ENCODE results near the gene CTAG1B. TPM values are rescaled to one million over a fixed set of nuclear protein-coding genes. Genes with fewer than 3 reads are reported as not detected.

Gene CTAG1B
- total RNA-seq, 2 experiments from 2014 or later, result not detected

DNA sequence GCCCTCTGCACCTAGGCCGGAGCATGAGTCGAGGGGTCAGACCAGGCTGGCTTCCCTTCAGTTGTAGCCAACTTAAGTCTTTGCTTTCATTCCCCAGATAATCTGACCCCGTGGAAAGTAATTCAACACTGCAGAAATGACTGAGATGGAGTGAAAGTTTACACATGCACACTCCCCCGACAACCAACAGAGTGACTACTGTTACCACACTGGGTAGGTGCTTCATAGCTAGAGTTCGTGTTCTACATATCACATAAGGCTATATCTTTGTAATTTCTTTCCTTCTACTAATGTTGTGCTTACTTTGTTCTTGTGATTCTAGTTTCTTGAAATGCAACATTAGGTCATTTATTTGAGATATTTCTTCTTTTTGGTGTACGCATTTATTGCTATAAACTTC, 41.5 kb upstream of the CTAG1B start:
- H3K79me2 ChIP-seq (ENCODE audit: insufficient read depth, low read depth, low read length), result no peaks in the 10 kb centered on the region
- POLR2A ChIA-PET, result no interaction called here
- no peak overlapping the region for H2AFZ ChIP-seq (ENCODE audit: low read length)
- CTCF ChIA-PET (ENCODE audit: unreplicated experiment), result no interaction called here
- H3K4me1 ChIP-seq (ENCODE audit: insufficient read depth, low read length, poor library complexity, severe bottlenecking), result peaks cover 11% of the 10 kb centered on the region
- no TSS peak for BruUV-seq (replicated peaks)
- H3K9me2 ChIP-seq (ENCODE audit: insufficient read depth, low read length), result no peaks in the 10 kb centered on the region
- DNase-seq (ENCODE audit: low spot score), result no peak
- no peaks in the 10 kb centered on the region for H4K20me1 ChIP-seq (ENCODE audit: insufficient read depth, low read length)
- intact Hi-C loops (cut with micrococcal nuclease; ENCODE audit: unreplicated experiment), result no loop called here
- H3K4me3 ChIP-seq (ENCODE audit: low read depth, low read length, poor library complexity, severe bottlenecking), result no peak overlapping the region
- no peak overlapping the region for H3K27ac ChIP-seq (ENCODE audit: low read depth, low read length, poor library complexity, severe bottlenecking)
- H3K9me3 ChIP-seq (ENCODE audit: low read length), result no peaks in the 10 kb centered on the region
- no peaks in the 10 kb centered on the region; the same call in 1 of the 2 replicates for H3K36me3 ChIP-seq (ENCODE audit: insufficient read depth, low read length)
- no peak for TF ChIP-seq EZH2phosphoT487 (IDR thresholded peaks at IDR 0.05; ENCODE audit: borderline replicate concordance, low read depth, low read length)
- TF ChIP-seq, protein P1, sequence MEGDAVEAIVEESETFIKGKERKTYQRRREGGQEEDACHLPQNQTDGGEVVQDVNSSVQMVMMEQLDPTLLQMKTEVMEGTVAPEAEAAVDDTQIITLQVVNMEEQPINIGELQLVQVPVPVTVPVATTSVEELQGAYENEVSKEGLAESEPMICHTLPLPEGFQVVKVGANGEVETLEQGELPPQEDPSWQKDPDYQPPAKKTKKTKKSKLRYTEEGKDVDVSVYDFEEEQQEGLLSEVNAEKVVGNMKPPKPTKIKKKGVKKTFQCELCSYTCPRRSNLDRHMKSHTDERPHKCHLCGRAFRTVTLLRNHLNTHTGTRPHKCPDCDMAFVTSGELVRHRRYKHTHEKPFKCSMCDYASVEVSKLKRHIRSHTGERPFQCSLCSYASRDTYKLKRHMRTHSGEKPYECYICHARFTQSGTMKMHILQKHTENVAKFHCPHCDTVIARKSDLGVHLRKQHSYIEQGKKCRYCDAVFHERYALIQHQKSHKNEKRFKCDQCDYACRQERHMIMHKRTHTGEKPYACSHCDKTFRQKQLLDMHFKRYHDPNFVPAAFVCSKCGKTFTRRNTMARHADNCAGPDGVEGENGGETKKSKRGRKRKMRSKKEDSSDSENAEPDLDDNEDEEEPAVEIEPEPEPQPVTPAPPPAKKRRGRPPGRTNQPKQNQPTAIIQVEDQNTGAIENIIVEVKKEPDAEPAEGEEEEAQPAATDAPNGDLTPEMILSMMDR (conservative IDR thresholded peaks at IDR 0.05; ENCODE audit: low read length), result no peak
- H3K4me2 ChIP-seq (ENCODE audit: low read length), result no peak overlapping the region

DNA sequence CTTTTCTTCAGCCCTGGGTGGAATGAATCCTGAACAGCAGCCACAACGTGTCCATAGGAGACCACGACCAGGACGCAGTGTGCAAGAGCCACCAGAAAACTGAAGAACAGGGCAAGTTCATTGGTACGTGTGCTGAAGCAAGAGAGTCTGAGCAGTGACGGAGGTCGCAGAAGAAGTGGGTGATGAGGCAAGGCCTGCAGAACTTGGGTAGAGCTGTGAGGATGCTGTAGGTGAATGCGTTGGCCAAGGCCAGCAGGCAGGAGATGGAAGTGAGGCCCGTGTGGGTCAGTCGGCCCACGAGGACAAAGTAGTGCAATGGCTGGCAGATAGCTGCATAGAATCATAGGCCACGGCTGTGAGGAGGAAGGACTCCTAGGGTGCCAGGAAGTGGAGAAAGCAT, 39.9 kb upstream of the CTAG1B start:
- Histone ChIP-seq H3K27ac (ENCODE audit: low read depth, low read length, poor library complexity, severe bottlenecking) (no peak overlapping the region), H2AFZ (ENCODE audit: low read length) (no peak overlapping the region), H3K4me3 (ENCODE audit: low read depth, low read length, poor library complexity, severe bottlenecking) (no peak overlapping the region), H3K79me2 (ENCODE audit: insufficient read depth, low read depth, low read length) (no peaks in the 10 kb centered on the region), H4K20me1 (ENCODE audit: insufficient read depth, low read length) (no peaks in the 10 kb centered on the region), H3K9me2 (ENCODE audit: insufficient read depth, low read length) (no peaks in the 10 kb centered on the region), H3K4me1 (ENCODE audit: insufficient read depth, low read length, poor library complexity, severe bottlenecking) (peaks cover 11% of the 10 kb centered on the region), H3K4me2 (ENCODE audit: low read length) (no peak overlapping the region), H3K36me3 (ENCODE audit: insufficient read depth, low read length) (no peaks in the 10 kb centered on the region; the same call in 1 of the 2 replicates), H3K9me3 (ENCODE audit: low read length) (no peaks in the 10 kb centered on the region)
- ChIA-PET CTCF (ENCODE audit: unreplicated experiment) (no interaction called here), POLR2A (no interaction called here)
- DNase-seq (ENCODE audit: low spot score), result no peak
- no TSS peak for BruUV-seq (replicated peaks)
- intact Hi-C loops (cut with micrococcal nuclease; ENCODE audit: unreplicated experiment), result no loop called here
- TF ChIP-seq, protein P1 (conservative IDR thresholded peaks at IDR 0.05; ENCODE audit: low read length), result no peak
- no peak for TF ChIP-seq EZH2phosphoT487 (IDR thresholded peaks at IDR 0.05; ENCODE audit: borderline replicate concordance, low read depth, low read length)

DNA sequence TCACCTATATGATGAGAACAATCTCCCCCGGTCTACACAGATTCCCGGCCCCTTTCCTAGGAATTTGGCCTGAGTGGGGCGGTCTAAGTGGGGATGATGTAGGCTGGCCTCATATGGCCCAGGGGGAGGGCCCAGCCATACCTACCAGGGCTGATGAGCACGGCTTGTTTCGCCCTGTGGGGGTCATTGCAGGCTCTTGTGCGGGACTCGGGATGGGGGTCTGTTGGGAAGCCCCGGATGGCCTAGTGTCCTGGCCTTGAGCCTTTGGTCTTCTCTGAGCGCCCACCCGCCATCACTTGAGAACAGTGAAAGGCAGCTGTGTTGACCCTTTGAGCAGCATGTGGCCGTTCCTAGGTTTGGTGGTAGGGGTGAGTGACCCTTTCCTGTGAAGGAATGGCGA, 39.1 kb upstream of the CTAG1B start:
- DNase-seq (ENCODE audit: low spot score), result no peak
- Histone ChIP-seq H3K4me1 (ENCODE audit: insufficient read depth, low read length, poor library complexity, severe bottlenecking) (peaks cover 11% of the 10 kb centered on the region), H3K79me2 (ENCODE audit: insufficient read depth, low read depth, low read length) (no peaks in the 10 kb centered on the region), H2AFZ (ENCODE audit: low read length) (no peak overlapping the region), H3K36me3 (ENCODE audit: insufficient read depth, low read length) (no peaks in the 10 kb centered on the region; the same call in 1 of the 2 replicates), H3K4me2 (ENCODE audit: low read length) (no peak overlapping the region), H3K27ac (ENCODE audit: low read depth, low read length, poor library complexity, severe bottlenecking) (no peak overlapping the region), H3K4me3 (ENCODE audit: low read depth, low read length, poor library complexity, severe bottlenecking) (no peak overlapping the region), H3K9me3 (ENCODE audit: low read length) (no peaks in the 10 kb centered on the region), H3K9me2 (ENCODE audit: insufficient read depth, low read length) (no peaks in the 10 kb centered on the region), H4K20me1 (ENCODE audit: insufficient read depth, low read length) (no peaks in the 10 kb centered on the region)
- no TSS peak for BruUV-seq (replicated peaks)
- ChIA-PET POLR2A (no interaction called here), CTCF (ENCODE audit: unreplicated experiment) (no interaction called here)
- intact Hi-C loops (cut with micrococcal nuclease; ENCODE audit: unreplicated experiment), result no loop called here
- TF ChIP-seq, protein P1 (conservative IDR thresholded peaks at IDR 0.05; ENCODE audit: low read length), result no peak
- TF ChIP-seq EZH2phosphoT487 (IDR thresholded peaks at IDR 0.05; ENCODE audit: borderline replicate concordance, low read depth, low read length), result no peak
